IMR-90 (cell line): ENCODE data around the gene NPHP4. TPM values are rescaled to one million over a fixed set of nuclear protein-coding genes. Genes with fewer than 3 reads are reported as not detected.

ENCODE experiments used
- ATAC-seq: fragments of 200-7000 bp; cut with Tn5 transposase; 2 replicates; pipeline ENCODE4 v1.9.1; 2020; ENCODE audit warnings: low read depth, mild to moderate bottlenecking, moderate library complexity
- BruUV-seq: library from RNA; stranded (reverse); fragments of 400-500 nt; replicated peaks from 2 replicates; lab custom pipeline; 2021; lab: Mats Ljungman, UMichigan
- CTCF ChIA-PET: fragments of 300-600 bp; formaldehyde crosslinking; extraction: SDS; loops from one replicate; lab custom pipeline; 2021; ENCODE audit warnings: antibody characterized with exemption; lab: Yijun Ruan, JAX
- POLR2A ChIA-PET: fragments of 300-600 bp; sonication (Branson Sonifier 250); formaldehyde crosslinking; loops from one replicate; lab custom pipeline; 2022; ENCODE audit warnings: antibody characterized with exemption; ENCODE audit not compliant: unreplicated experiment; lab: Charles Lee
- DNase-seq: peaks from one replicate; pipeline ENCODE4 v3.0.0; 2013
- H2AFZ ChIP-seq: replicated peaks from 2 replicates; pipeline ENCODE3; 2013; ENCODE audit warnings: low read length, mild to moderate bottlenecking; ENCODE audit not compliant: poor library complexity
- H2AK5ac ChIP-seq: 2 replicates; pipeline ENCODE4 v1.6.1; 2013; ENCODE audit warnings: low read depth, low read length, inconsistent platforms
- H2AK9ac ChIP-seq: replicated peaks from 2 replicates; pipeline ENCODE3; 2013; ENCODE audit warnings: mild to moderate bottlenecking, low read depth, low read length, moderate library complexity; ENCODE audit not compliant: poor library complexity
- H2BK120ac ChIP-seq: 2 replicates; pipeline ENCODE4 v1.6.1; 2013; ENCODE audit warnings: low read depth, low read length, inconsistent platforms
- H2BK15ac ChIP-seq: 3 replicates; pipeline ENCODE4 v1.6.1; 2013; ENCODE audit warnings: low read depth, low read length, inconsistent platforms
- H2BK20ac ChIP-seq: 2 replicates; pipeline ENCODE4 v1.6.1; 2013; ENCODE audit warnings: low read depth, mild to moderate bottlenecking, inconsistent platforms, low read length, moderate library complexity
- H2BK5ac ChIP-seq: 2 replicates; pipeline ENCODE4 v1.6.1; 2013; ENCODE audit warnings: mild to moderate bottlenecking, low read depth, low read length, inconsistent platforms; ENCODE audit not compliant: poor library complexity, severe bottlenecking
- H3K14ac ChIP-seq: replicated peaks from 2 replicates; pipeline ENCODE4 v1.6.1; 2013; ENCODE audit warnings: low read depth, low read length, inconsistent platforms
- H3K18ac ChIP-seq: 2 replicates; pipeline ENCODE4 v1.6.1; 2013; ENCODE audit warnings: low read depth, low read length, control low read depth
- H3K23ac ChIP-seq: 2 replicates; pipeline ENCODE4 v1.6.1; 2013; ENCODE audit warnings: low read depth, low read length, inconsistent platforms
- H3K27ac ChIP-seq: 2 replicates; pipeline ENCODE4 v1.5.1; 2013; ENCODE audit warnings: mild to moderate bottlenecking, control low read depth, low read length; ENCODE audit not compliant: insufficient read depth
- H3K27me3 ChIP-seq: 2 replicates; pipeline ENCODE4 v1.6.1; 2013; ENCODE audit warnings: low read length; ENCODE audit not compliant: control insufficient read depth, insufficient read depth
- H3K36me3 ChIP-seq: 2 replicates; pipeline ENCODE4 v1.6.1; 2013; ENCODE audit warnings: low read length, mixed read lengths; ENCODE audit not compliant: control insufficient read depth, insufficient read depth
- H3K4ac ChIP-seq: 2 replicates; pipeline ENCODE4 v1.6.1; 2013; ENCODE audit warnings: low read depth, low read length, inconsistent platforms
- H3K4me1 ChIP-seq: 2 replicates; pipeline ENCODE4 v1.6.1; 2013; ENCODE audit warnings: low read length, mixed read lengths; ENCODE audit not compliant: control insufficient read depth, insufficient read depth
- H3K4me2 ChIP-seq: 2 replicates; pipeline ENCODE4 v1.6.1; 2013; ENCODE audit warnings: low read depth, mild to moderate bottlenecking, control low read depth, low read length, moderate library complexity
- H3K4me3 ChIP-seq: 2 replicates; pipeline ENCODE4 v1.5.1; 2013; ENCODE audit warnings: low read depth, mild to moderate bottlenecking, control low read depth, low read length, moderate library complexity; ENCODE audit not compliant: insufficient read depth
- H3K56ac ChIP-seq: 2 replicates; pipeline ENCODE4 v1.6.1; 2013; ENCODE audit warnings: low read length, inconsistent platforms; ENCODE audit not compliant: insufficient read depth; ENCODE audit errors: extremely low read depth
- H3K79me1 ChIP-seq, 2 experiments: 2 replicates each; pipeline ENCODE4 v1.6.1; 2013; ENCODE audit warnings: low read length in 2 of 2, inconsistent platforms in 1 of 2, low read depth in 1 of 2
- H3K9ac ChIP-seq: 2 replicates; pipeline ENCODE4 v1.6.1; 2013; ENCODE audit warnings: low read depth, low read length, control low read depth
- H3K9me1 ChIP-seq: 2 replicates; pipeline ENCODE4 v1.6.1; 2013; ENCODE audit warnings: low read length, inconsistent platforms; ENCODE audit not compliant: insufficient read depth
- H3K9me3 ChIP-seq: 2 replicates; pipeline ENCODE4 v1.6.1; 2013; ENCODE audit warnings: low read length; ENCODE audit not compliant: control insufficient read depth, insufficient read depth
- H4K20me1 ChIP-seq: 2 replicates; pipeline ENCODE4 v1.6.1; 2013; ENCODE audit warnings: low read length, inconsistent platforms; ENCODE audit not compliant: insufficient read depth
- H4K5ac ChIP-seq: 2 replicates; pipeline ENCODE4 v1.6.1; 2013; ENCODE audit warnings: mild to moderate bottlenecking, low read depth, low read length, control low read depth
- H4K8ac ChIP-seq, 2 experiments: 2 replicates each; pipeline ENCODE4 v1.6.1; 2013; ENCODE audit warnings: low read depth in 2 of 2, low read length in 2 of 2, control low read depth in 1 of 2, inconsistent platforms in 1 of 2
- H4K91ac ChIP-seq: 2 replicates; pipeline ENCODE4 v1.6.1; 2013; ENCODE audit warnings: low read depth, low read length, inconsistent platforms; ENCODE audit not compliant: insufficient read depth
- BHLHE40 ChIP-seq: fragments of 150-350 bp; IDR thresholded peaks from 2 replicates; pipeline ENCODE4 v1.6.1; 2016; ENCODE audit warnings: mild to moderate bottlenecking, low read depth, low read length
- CEBPB ChIP-seq: IDR thresholded peaks from 2 replicates; pipeline ENCODE4 v1.6.1; 2012; ENCODE audit warnings: low read depth, low read length, improper control_type of control experiment
- FOS ChIP-seq: fragments of 150-350 bp; IDR thresholded peaks from 2 replicates; pipeline ENCODE4 v1.6.1; 2016; ENCODE audit warnings: low read depth, low read length
- MAFK ChIP-seq: IDR thresholded peaks from 2 replicates; pipeline ENCODE4 v1.6.1; 2012; ENCODE audit warnings: low read depth, low read length, improper control_type of control experiment
- MAZ ChIP-seq: IDR thresholded peaks from 2 replicates; pipeline ENCODE4 v1.6.1; 2012; ENCODE audit warnings: low read depth, mild to moderate bottlenecking, low read length, improper control_type of control experiment, moderate library complexity, borderline replicate concordance
- MXI1 ChIP-seq: IDR thresholded peaks from 2 replicates; pipeline ENCODE4 v1.6.1; 2012; ENCODE audit warnings: low read depth, mild to moderate bottlenecking, low read length, moderate library complexity, borderline replicate concordance
- POLR2A ChIP-seq: IDR thresholded peaks from 2 replicates; pipeline ENCODE4 v1.6.1; 2012; ENCODE audit warnings: mild to moderate bottlenecking, low read depth, low read length
- RAD21 ChIP-seq: IDR thresholded peaks from 2 replicates; pipeline ENCODE4 v1.6.1; 2012; ENCODE audit warnings: low read length, improper control_type of control experiment
- RCOR1 ChIP-seq: IDR thresholded peaks from 2 replicates; pipeline ENCODE4 v1.6.1; 2012; ENCODE audit warnings: mild to moderate bottlenecking, low read length, improper control_type of control experiment; ENCODE audit not compliant: insufficient replicate concordance
- RFX5 ChIP-seq: IDR thresholded peaks from 2 replicates; pipeline ENCODE4 v1.8.0; 2012; ENCODE audit warnings: low read depth, mild to moderate bottlenecking, low read length, moderate library complexity
- SMC3 ChIP-seq: fragments of 150-350 bp; IDR thresholded peaks from 2 replicates; pipeline ENCODE4 v1.6.1; 2016; ENCODE audit warnings: low read depth, mild to moderate bottlenecking, antibody characterized with exemption, low read length, moderate library complexity
- WGBS, 2 experiments: methylation state at CpG; one replicate each; pipeline versions ENCODE4 v1.1.5 to v1.1.7; 2013; ENCODE audit warnings: missing lambda C conversion rate in 2 of 2; ENCODE audit not compliant: insufficient read length in 1 of 2; ENCODE audit errors: extremely low coverage in 2 of 2; 5-methylcytosine and 5-hydroxymethylcytosine counted together
- dilution Hi-C: fragments of 300-500 bp; cut with HindIII; formaldehyde crosslinking; loops from one replicate; pipeline ENCODE4 v1.14.3; 2018; ENCODE audit warnings: low sequenced_read_pairs; ENCODE audit not compliant: unreplicated experiment
- in situ Hi-C: fragments of 300-500 bp; cut with MboI; formaldehyde crosslinking; loops from 3 replicates; pipeline ENCODE4 v1.14.3; 2019; ENCODE audit warnings: low sequenced_read_pairs, inconsistent platforms, mixed read lengths
- intact Hi-C: fragments of 100-400 bp; cut with micrococcal nuclease; formaldehyde crosslinking; loops from 2 replicates; pipeline ENCODE4 v1.10.0; 2022
- polyA plus RNA-seq, 3 experiments: library from polyadenylated mRNA; depleted of rRNA; stranded (reverse); fragments of >200 nt; gene quantifications; 2 replicates each; pipeline ENCODE4 v1.2.3, GENCODE V29; 2012; ENCODE audit warnings: low replicate concordance in 1 of 3
- total RNA-seq: library from RNA; depleted of rRNA; stranded (reverse); fragments of >200 nt; gene quantifications from 2 replicates; pipeline ENCODE4 v1.2.3, GENCODE V29; 2012
- TF ChIP-seq, protein P1 (sequence below): fragments of 150-350 bp; IDR thresholded peaks from 2 replicates; pipeline ENCODE4 v1.6.1; 2017; ENCODE audit warnings: mild to moderate bottlenecking, antibody characterized with exemption, low read length, low read depth
- TF ChIP-seq, protein P2 (sequence below): fragments of 150-350 bp; IDR thresholded peaks from 2 replicates; pipeline ENCODE4 v1.6.1; 2016; ENCODE audit warnings: low read depth, mild to moderate bottlenecking, low read length, moderate library complexity, borderline replicate concordance
- TF ChIP-seq, protein P3 (sequence below): conservative IDR thresholded peaks from 2 replicates; pipeline ENCODE4 v1.5.1; 2012; ENCODE audit warnings: mild to moderate bottlenecking, low read depth, low read length, improper control_type of control experiment

Gene NPHP4
- total and polyA plus RNA-seq, 2 of the 4 experiments (the other 2 are of a cell fraction) = 2.0 to 5.5 TPM

DNA sequence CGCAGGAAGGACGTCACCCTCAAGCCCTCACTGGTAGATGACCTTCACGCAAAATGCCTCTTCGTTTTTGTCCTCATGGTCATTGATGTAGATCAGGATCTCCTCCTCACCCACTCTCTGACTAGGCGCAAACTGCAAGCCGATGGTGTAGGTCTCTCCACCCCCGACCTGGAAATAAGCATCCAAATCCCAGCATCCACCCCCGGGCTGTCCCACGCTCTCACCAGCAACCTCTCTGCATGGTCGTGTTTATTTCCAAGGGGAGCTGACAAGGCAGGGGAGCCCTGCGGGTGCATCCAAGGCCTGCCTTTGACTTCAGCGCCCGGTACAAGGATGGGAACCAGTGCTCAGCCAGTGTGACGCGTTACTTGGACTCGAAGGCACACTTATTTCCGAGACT is 129.0 kb downstream of the NPHP4 start:
- Histone ChIP-seq H2BK120ac (no peak overlapping the region), H3K27ac (no peak overlapping the region), H3K9me3 (no peaks in the 10 kb centered on the region), H3K36me3 (peaks cover 5% of the 10 kb centered on the region; the same call in 1 of the 2 replicates), H3K27me3 (no peaks in the 10 kb centered on the region), H3K4ac (no peak overlapping the region), H2BK15ac (no peak overlapping the region), H3K9ac (no peak overlapping the region), H3K18ac (no peak overlapping the region), H3K4me1 (no peaks in the 10 kb centered on the region), H4K5ac (no peak overlapping the region), H2AK5ac (no peak overlapping the region), H3K14ac (no peak overlapping the region), H4K20me1 (no peaks in the 10 kb centered on the region), H3K4me3 (no peak overlapping the region), H2AFZ (no peak overlapping the region), H3K56ac (no peak overlapping the region), H3K23ac (no peak overlapping the region), H3K9me1 (no peaks in the 10 kb centered on the region), H3K4me2 (no peak overlapping the region), H3K79me1 (no peaks in the 10 kb centered on the region), H2BK5ac (no peak overlapping the region), H4K91ac (no peak overlapping the region), H2AK9ac (no peak overlapping the region), H2BK20ac (no peak overlapping the region), H4K8ac (no peak overlapping the region)
- intact Hi-C loops = no loop called here
- dilution Hi-C loops = no loop called here
- in situ Hi-C loops = no loop called here
- ATAC-seq (no peak), DNase-seq (no peak)
- WGBS, 2 experiments = 89% methylated on average over 7 of the region's 17 CpGs; no CpG with 5 or more reads in 1 of the 2 experiments
- BruUV-seq = no TSS peak
- TF ChIP-seq MXI1 = no peak
- no peak for TF ChIP-seq POLR2A
- no peak for TF ChIP-seq SMC3
- TF ChIP-seq FOS = no peak
- TF ChIP-seq RAD21 = no peak
- TF ChIP-seq, protein P1, sequence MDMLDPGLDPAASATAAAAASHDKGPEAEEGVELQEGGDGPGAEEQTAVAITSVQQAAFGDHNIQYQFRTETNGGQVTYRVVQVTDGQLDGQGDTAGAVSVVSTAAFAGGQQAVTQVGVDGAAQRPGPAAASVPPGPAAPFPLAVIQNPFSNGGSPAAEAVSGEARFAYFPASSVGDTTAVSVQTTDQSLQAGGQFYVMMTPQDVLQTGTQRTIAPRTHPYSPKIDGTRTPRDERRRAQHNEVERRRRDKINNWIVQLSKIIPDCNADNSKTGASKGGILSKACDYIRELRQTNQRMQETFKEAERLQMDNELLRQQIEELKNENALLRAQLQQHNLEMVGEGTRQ = no peak
- no peak for TF ChIP-seq RFX5
- TF ChIP-seq RCOR1 = no peak
- no peak for TF ChIP-seq CEBPB
- no peak for TF ChIP-seq BHLHE40
- no peak for TF ChIP-seq MAZ
- TF ChIP-seq, protein P2, sequence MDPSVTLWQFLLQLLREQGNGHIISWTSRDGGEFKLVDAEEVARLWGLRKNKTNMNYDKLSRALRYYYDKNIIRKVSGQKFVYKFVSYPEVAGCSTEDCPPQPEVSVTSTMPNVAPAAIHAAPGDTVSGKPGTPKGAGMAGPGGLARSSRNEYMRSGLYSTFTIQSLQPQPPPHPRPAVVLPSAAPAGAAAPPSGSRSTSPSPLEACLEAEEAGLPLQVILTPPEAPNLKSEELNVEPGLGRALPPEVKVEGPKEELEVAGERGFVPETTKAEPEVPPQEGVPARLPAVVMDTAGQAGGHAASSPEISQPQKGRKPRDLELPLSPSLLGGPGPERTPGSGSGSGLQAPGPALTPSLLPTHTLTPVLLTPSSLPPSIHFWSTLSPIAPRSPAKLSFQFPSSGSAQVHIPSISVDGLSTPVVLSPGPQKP = no peak
- TF ChIP-seq, protein P3, sequence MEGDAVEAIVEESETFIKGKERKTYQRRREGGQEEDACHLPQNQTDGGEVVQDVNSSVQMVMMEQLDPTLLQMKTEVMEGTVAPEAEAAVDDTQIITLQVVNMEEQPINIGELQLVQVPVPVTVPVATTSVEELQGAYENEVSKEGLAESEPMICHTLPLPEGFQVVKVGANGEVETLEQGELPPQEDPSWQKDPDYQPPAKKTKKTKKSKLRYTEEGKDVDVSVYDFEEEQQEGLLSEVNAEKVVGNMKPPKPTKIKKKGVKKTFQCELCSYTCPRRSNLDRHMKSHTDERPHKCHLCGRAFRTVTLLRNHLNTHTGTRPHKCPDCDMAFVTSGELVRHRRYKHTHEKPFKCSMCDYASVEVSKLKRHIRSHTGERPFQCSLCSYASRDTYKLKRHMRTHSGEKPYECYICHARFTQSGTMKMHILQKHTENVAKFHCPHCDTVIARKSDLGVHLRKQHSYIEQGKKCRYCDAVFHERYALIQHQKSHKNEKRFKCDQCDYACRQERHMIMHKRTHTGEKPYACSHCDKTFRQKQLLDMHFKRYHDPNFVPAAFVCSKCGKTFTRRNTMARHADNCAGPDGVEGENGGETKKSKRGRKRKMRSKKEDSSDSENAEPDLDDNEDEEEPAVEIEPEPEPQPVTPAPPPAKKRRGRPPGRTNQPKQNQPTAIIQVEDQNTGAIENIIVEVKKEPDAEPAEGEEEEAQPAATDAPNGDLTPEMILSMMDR = no peak
- TF ChIP-seq MAFK = no peak
- POLR2A ChIA-PET = no interaction called here
- CTCF ChIA-PET = no interaction called here
